Small intestine (tissue), 7 donors: ENCODE results near the gene IL16. TPM values are rescaled to one million over a fixed set of nuclear protein-coding genes. Genes with fewer than 3 reads are reported as not detected.

Experiments
- DNase-seq, 2 donors: peaks; one replicate each; pipeline versions ENCODE4 v3.0.0 to v3.0.0-alpha.2; 2013
- FAIRE-seq: peaks from 2 replicates; lab custom pipeline; 2012; peaks lifted over from hg19 to GRCh38; lab: Jason Lieb, UNC
- H3K27ac ChIP-seq, 3 donors: one replicate each; pipeline ENCODE4 v1.5.1; 2013; ENCODE audit warnings: low read length in 2 of 3, mild to moderate bottlenecking in 2 of 3, control low read depth in 1 of 3, inconsistent platforms in 1 of 3, low read depth in 1 of 3, moderate library complexity in 1 of 3
- H3K27me3 ChIP-seq, 3 donors: one replicate each; pipeline ENCODE4 v1.6.1; 2013; ENCODE audit warnings: low read length in 3 of 3, inconsistent platforms in 1 of 3; ENCODE audit not compliant: control insufficient read depth in 3 of 3, insufficient read depth in 3 of 3
- H3K36me3 ChIP-seq, 3 donors: one replicate each; pipeline ENCODE4 v1.6.1; 2013; ENCODE audit warnings: low read length in 3 of 3, inconsistent platforms in 1 of 3, low read depth in 1 of 3, mild to moderate bottlenecking in 1 of 3, moderate library complexity in 1 of 3; ENCODE audit not compliant: control insufficient read depth in 3 of 3, insufficient read depth in 2 of 3
- H3K4me1 ChIP-seq, 3 donors: one replicate each; pipeline ENCODE4 v1.6.1; 2013; ENCODE audit warnings: low read length in 2 of 3, inconsistent platforms in 1 of 3, low read depth in 1 of 3, mild to moderate bottlenecking in 1 of 3, moderate library complexity in 1 of 3; ENCODE audit not compliant: control insufficient read depth in 3 of 3, insufficient read depth in 2 of 3
- H3K4me3 ChIP-seq, 3 donors: one replicate each; pipeline ENCODE4 v1.5.1; 2013; ENCODE audit warnings: low read length in 3 of 3, control low read depth in 1 of 3, inconsistent platforms in 1 of 3, low read depth in 1 of 3, mild to moderate bottlenecking in 1 of 3, moderate library complexity in 1 of 3
- H3K9me3 ChIP-seq, 2 donors: one replicate each; pipeline ENCODE4 v1.6.1; 2013; ENCODE audit warnings: low read depth in 1 of 2, low read length in 1 of 2; ENCODE audit not compliant: control insufficient read depth in 2 of 2, insufficient read depth in 1 of 2
- WGBS, 3 donors: extraction: QIAGEN DNeasy Blood & Tissue Kit; methylation state at CpG; one replicate each; pipeline ENCODE4 v1.1.7; 2013; 5-methylcytosine and 5-hydroxymethylcytosine counted together
- polyA plus RNA-seq, 4 donors: library from polyadenylated mRNA; stranded (reverse) in 3 of 4; unstranded in 1 of 4; fragments of 200-250 nt in 3 of 4; fragments of 120-200 nt in 1 of 4; gene quantifications; one replicate each; pipeline versions ENCODE4 v1.2.1 to v1.2.3, GENCODE V29; 2013
- donor health status: healthy with polysubstance abuse.
- donor health status: control.
- donor health status: control.
- donor health status: Bipolar disorder and iron deficiency.
- donor health status: healthy.

IL16 gene
- polyA plus RNA-seq, 4 donors: 1.8 to 9.7 (median 7.9) TPM

DNA sequence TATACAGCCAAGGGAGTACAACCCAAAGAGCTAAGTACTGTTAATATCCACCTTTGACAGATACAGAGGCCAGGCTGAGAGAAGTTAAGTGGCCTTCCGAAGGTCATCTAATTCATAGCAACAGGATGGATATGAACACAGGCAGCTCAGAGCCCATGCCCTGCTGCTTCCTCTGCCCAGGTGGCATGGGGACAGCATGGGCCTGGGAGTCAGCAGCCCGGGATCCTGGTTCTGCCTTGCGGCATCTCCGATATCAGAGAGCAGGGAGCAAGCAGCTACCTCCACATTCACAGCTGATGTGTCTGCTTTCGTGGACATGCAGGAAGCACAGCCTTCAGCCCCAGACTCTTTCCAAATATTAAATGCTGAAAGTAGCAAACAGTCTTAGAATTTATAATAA lies 71.7 kb downstream of the IL16 start:
- H3K4me3 ChIP-seq: no peak overlapping the region
- H3K4me1 ChIP-seq: peaks cover 0 to 3% (median 0%) of the 10 kb centered on the region in 3 donors
- no peaks in the 10 kb centered on the region for H3K9me3 ChIP-seq
- DNase-seq: no peak
- no peaks in the 10 kb centered on the region for H3K36me3 ChIP-seq
- no peak overlapping the region for H3K27ac ChIP-seq
- H3K27me3 ChIP-seq: peaks cover 0 to 8% (median 0%) of the 10 kb centered on the region in 3 donors
- WGBS, 3 donors: 92 to 93% (median 92%) methylated on average over 5 of the region's 5 CpGs
- FAIRE-seq: no peak

DNA sequence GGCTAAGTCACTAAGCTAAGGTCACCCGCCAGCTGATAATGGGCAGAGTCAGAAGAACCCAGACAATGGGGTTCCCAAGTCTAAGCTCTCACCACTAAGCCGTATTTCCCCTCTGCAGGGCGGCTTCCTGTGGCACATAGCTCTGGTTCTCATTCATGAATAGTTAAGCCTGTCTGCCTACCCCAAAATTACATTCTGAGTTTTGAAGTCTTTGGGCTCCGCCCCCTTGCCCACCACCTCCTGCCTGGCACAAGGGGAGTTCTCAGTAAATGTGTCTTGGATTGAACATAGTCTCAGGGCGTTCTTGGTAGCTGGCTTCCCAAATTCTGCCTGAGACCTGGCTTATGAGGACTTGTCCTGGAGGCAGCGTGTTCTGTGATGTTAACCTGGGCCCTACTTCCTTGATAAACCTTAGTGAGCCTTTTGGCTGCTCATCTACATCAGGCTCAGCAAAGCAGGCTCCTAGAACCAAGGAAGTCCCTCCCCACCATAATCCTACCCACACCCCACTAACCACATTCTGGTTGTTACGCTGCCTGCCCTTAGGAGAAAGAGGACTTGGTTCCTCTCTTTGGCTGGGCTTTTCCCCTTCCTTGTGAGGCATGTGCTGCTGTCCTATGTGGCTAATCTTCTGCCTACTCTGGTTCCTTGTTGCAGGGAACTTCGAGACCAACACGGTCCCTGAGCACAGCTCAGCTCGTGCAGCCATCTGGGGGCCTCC lies 72.4 kb downstream of the IL16 start:
- H3K36me3 ChIP-seq: no peaks in the 10 kb centered on the region
- H3K27me3 ChIP-seq: peaks cover 0 to 2% (median 0%) of the 10 kb centered on the region in 3 donors
- no peak for FAIRE-seq
- H3K9me3 ChIP-seq: no peaks in the 10 kb centered on the region
- 82 to 88% (median 84%) methylated on average over 10 of the region's 10 CpGs for WGBS, 3 donors
- H3K4me3 ChIP-seq: no peak overlapping the region
- H3K4me1 ChIP-seq: peaks cover 0 to 3% (median 0%) of the 10 kb centered on the region in 3 donors
- no peak for DNase-seq
- no peak overlapping the region for H3K27ac ChIP-seq

DNA sequence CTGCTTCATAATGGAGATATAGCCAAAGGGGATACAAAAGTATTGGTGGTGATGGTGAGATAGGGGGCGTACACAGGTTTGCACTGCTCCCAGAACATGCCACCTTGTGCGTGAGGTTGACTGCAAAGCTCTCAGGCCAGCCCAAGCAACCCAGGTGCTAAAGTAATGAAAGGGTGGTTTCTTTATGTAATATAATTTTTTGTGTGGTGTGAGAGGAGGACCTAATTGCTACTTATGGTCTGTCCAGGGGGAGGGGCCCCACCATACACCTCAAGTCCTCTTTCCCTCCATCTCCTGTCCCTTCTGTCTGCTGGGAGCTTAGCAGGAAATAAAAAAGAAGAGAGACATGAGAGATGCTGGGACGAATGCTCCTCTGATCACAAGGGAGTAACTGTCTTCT lies 73.5 kb downstream of the IL16 start:
- WGBS, 3 donors: 71 to 81% (median 81%) methylated on average over 3 of the region's 3 CpGs
- FAIRE-seq: no peak
- Histone ChIP-seq H3K27me3 (no peaks in the 10 kb centered on the region), H3K27ac (no peak overlapping the region), H3K4me1 (peaks cover 0 to 6% (median 0%) of the 10 kb centered on the region in 3 donors), H3K36me3 (no peaks in the 10 kb centered on the region), H3K9me3 (no peaks in the 10 kb centered on the region), H3K4me3 (no peak overlapping the region)
- DNase-seq: no peak

DNA sequence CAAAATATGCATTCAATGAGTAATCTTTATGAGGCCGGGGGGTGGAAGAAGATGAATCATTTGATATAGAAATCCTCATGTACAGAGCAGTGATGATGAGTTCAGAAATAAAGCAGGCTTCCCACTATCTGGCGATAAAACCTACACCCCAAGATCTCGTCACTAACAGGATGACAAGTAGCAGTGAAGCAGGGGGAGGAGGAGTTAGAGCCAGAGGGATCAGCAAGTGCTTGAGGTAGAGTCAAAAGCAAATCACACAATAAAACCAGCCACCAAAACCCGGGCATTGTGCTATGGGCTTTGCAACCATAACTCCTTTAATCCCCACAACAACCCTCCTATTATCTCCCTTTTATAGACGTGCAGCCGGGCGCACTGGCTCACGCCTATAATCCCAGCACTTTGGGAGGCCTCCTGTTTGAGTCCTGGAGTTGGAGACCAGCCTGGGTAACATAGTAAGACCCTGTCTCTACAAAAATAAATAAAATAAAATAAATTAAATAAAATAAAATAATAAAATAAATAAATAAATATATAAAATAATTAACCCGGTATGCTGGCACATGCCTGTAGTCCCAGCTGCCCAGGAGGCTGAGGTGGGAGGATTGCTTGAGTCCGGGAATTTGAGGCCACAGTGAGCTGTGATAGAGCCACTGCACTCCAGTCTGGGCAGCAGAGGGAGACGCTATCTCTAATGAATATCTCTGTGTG lies 74.3 kb downstream of the IL16 start:
- 65 to 77% (median 67%) methylated on average over 11 of the region's 11 CpGs for WGBS, 3 donors
- DNase-seq: no peak
- H3K4me3 ChIP-seq: no peak overlapping the region

DNA sequence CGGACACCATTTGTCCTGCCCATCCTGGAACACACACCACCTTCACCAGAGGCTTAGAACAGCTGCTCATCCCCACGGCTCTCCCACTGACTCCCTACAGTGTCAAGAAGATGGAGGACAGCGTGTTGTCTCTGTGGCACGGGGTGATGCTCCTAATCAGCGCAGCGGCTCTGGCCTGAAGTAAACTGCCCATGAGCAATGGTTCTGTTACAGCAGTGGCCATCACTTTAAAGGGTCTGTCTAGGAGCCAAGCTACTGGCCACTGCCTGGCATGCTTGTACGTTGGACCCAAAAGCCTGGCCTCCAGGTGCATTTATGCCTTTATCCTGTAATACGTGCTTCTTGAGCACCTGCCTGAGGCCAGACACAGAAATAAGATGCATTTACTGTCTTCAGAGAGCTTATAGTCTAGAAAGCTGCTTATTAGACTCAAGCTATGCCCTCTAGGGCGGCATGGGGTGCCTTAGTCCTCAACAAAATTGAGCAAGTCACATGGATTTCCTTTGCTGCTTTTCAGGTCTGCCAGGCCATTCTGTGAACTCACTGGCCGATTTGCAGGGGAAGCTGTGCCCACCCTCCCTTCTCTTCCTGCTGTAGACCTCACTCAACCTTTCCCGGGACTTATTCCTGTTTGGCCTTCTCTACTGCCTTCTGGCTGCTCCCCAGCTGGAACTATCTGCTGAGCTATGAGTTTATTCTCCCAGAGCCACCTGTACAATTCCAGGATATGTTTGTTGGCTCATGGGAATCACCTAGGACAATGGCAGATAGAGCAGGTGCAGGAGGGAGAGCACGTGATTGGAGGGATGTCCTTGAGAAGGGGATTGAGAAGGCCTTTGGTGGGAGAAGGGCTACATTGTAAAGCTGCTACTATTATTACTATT lies 75.3 kb downstream of the IL16 start:
- whole genome bisulfite sequencing, 3 donors: 74 to 85% (median 77%) methylated on average over 12 of the region's 12 CpGs
- no peak for DNase-seq
- H3K4me3 ChIP-seq: no peak overlapping the region
- peaks cover 0 to 3% (median 0%) of the 10 kb centered on the region in 3 donors for H3K4me1 ChIP-seq
- H3K36me3 ChIP-seq: no peaks in the 10 kb centered on the region
- no peaks in the 10 kb centered on the region for H3K27me3 ChIP-seq
- no peak overlapping the region for H3K27ac ChIP-seq
- FAIRE-seq: no peak
- no peaks in the 10 kb centered on the region for H3K9me3 ChIP-seq

More for the DNA sequence above, 74.3 kb downstream of the IL16 start:
- Histone ChIP-seq H3K4me1 (peaks cover 0 to 6% (median 0%) of the 10 kb centered on the region in 3 donors), H3K27me3 (no peaks in the 10 kb centered on the region), H3K36me3 (no peaks in the 10 kb centered on the region), H3K9me3 (no peaks in the 10 kb centered on the region), H3K27ac (no peak overlapping the region)
- FAIRE-seq: no peak

DNA sequence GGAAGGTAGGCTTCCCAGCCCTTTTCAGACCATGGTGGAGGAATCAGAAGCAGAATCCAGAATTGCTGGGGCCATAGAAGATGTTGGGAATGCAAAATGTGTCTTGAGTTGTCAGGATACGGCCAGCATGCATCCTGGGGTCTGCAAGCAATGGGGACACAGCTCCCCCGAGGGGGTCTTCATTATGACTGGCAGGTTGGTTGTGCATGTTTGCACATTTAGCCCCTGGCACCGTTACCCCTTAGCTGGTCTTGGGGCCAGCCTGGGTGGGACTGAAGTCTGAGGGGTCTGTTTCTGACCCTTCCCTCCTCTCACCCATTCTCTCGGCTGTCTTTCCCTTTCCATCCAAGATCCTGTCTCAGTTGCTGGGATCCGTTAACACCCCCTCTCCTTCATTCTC lies 76.5 kb downstream of the IL16 start:
- H3K9me3 ChIP-seq: peaks cover 0 to 7% of the 10 kb centered on the region in 2 donors
- H3K4me1 ChIP-seq: peaks cover 0 to 3% (median 0%) of the 10 kb centered on the region in 3 donors
- WGBS, 3 donors: 66 to 87% (median 69%) methylated on average over 5 of the region's 5 CpGs
- no peaks in the 10 kb centered on the region for H3K36me3 ChIP-seq
- FAIRE-seq (no peak), DNase-seq (no peak)
- H3K27me3 ChIP-seq: no peaks in the 10 kb centered on the region
- H3K27ac ChIP-seq: no peak overlapping the region
- H3K4me3 ChIP-seq: no peak overlapping the region

DNA sequence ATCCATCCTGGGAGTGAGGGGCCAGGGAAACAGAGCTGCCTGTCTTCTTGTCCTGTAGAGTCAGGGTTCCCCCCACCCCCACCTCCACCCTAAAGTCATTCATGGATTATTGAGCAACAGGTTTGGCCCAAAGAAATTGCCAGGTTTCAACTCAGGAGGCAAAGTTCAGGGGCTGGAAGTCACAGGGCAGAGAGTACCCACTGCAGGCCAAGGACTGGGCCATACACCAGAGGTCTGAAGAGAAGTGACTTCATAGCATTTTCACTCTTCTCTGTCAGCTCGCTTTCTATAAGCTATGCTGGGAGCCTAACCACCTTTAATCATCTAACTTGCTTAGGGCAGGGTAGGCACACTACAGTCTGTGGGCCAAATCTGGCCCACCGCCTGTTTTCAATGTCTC lies 77.2 kb downstream of the IL16 start:
- 94 to 98% (median 96%) methylated on average over 2 of the region's 2 CpGs for WGBS, 3 donors
- FAIRE-seq (no peak), DNase-seq (no peak)
- peaks cover 0 to 3% (median 0%) of the 10 kb centered on the region in 3 donors for H3K4me1 ChIP-seq
- H3K4me3 ChIP-seq: no peak overlapping the region
- H3K27me3 ChIP-seq: no peaks in the 10 kb centered on the region
- H3K36me3 ChIP-seq: no peaks in the 10 kb centered on the region
- no peak overlapping the region for H3K27ac ChIP-seq
- peaks cover 0 to 7% of the 10 kb centered on the region in 2 donors for H3K9me3 ChIP-seq

DNA sequence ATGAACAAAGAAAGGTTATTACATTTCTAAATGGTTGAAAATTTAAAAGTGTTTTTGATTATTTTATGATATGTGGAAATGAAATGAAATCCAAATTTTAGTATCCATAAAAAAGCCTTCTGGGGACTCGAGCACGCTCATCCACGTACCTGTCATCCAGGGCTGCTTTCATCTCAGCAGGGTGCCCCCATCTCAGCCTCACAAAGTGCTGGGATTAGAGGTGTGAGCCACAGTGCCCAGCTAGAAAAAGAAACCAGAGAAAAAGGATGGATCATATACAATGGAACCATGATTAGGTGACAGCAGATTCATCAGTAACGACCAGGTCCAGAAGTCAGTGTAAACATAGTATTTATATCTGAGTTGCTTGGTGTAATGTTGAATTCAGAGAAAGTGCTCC lies 77.6 kb downstream of the IL16 start:
- FAIRE-seq (no peak), DNase-seq (no peak)
- H3K27ac ChIP-seq: no peak overlapping the region
- 82 to 92% (median 87%) methylated on average over 4 of the region's 4 CpGs for WGBS, 3 donors
- H3K4me1 ChIP-seq: peaks cover 0 to 3% (median 0%) of the 10 kb centered on the region in 3 donors
- no peaks in the 10 kb centered on the region for H3K27me3 ChIP-seq
- H3K36me3 ChIP-seq: no peaks in the 10 kb centered on the region
- H3K9me3 ChIP-seq: peaks cover 0 to 7% of the 10 kb centered on the region in 2 donors
- no peak overlapping the region for H3K4me3 ChIP-seq
